SJSA1 (cell line): ENCODE data around the gene SESN1. TPM values are rescaled to one million over a fixed set of nuclear protein-coding genes. Genes with fewer than 3 reads are reported as not detected.

Source experiments
- DNase-seq, 2 experiments: peaks; one replicate each; pipeline ENCODE4 v3.0.0-alpha.2; 2015 to 2020; ENCODE audit warnings: low spot score in 2 of 2, low read depth in 1 of 2
- H3K27ac ChIP-seq: fragments of 250-450 bp; sonication (Bioruptor Pico); 2 replicates; pipeline ENCODE4 v1.5.1; 2020; ENCODE audit warnings: mild to moderate bottlenecking, moderate library complexity
- H3K27me3 ChIP-seq: fragments of 250-450 bp; sonication (Bioruptor Pico); replicated peaks from 2 replicates; pipeline ENCODE4 v1.5.1; 2020; ENCODE audit warnings: mild to moderate bottlenecking, moderate library complexity
- H3K36me3 ChIP-seq: fragments of 250-450 bp; sonication (Bioruptor Pico); 2 replicates; pipeline ENCODE4 v1.5.1; 2020; ENCODE audit warnings: mild to moderate bottlenecking
- H3K4me1 ChIP-seq: fragments of 250-450 bp; sonication (Bioruptor Pico); replicated peaks from 2 replicates; pipeline ENCODE4 v1.6.1; 2021; ENCODE audit warnings: mild to moderate bottlenecking
- H3K4me3 ChIP-seq: fragments of 250-450 bp; sonication (Bioruptor Pico); 2 replicates; pipeline ENCODE4 v1.5.1; 2020; ENCODE audit warnings: mild to moderate bottlenecking
- H3K9me3 ChIP-seq: fragments of 250-450 bp; sonication (Bioruptor Pico); replicated peaks from 2 replicates; pipeline ENCODE4 v1.5.1; 2020; ENCODE audit warnings: mild to moderate bottlenecking
- total RNA-seq: library from RNA; depleted of rRNA; stranded (reverse); fragments of >200 nt; shearing (Covaris generic); gene quantifications from 2 replicates; pipeline ENCODE4 v1.2.3, GENCODE V29; 2014

Gene SESN1
- total RNA-seq, 1 experiment from 2014 or later: 15.8 TPM

DNA sequence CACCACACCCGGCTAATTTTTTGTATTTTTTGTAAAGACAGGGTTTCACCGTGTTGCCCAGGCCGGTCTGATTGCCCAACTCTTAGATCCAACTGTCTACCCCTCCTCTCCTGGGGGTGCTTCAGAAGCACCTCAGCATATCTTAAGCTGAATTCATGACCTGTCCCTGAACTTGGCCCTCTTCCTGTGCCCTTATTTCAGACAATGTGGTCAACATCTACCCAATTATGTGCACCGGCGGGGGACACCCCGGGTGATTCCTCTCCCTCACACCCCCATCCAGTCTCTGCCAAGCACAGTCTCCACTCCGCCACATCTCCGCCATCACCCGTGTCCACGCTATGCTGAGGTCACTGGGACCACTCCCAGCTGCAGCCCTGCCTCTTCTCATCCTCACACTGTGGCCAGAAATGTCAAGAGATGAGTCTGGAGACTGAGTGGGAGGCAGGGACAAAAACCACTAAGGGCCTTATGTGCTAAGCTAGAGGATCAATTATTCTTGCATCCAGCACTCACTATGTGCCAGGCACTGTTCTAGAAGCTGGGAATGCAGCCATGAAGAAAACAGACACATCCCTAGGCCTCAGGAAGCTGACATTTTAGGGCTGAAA is 134.6 kb downstream of the SESN1 start:
- DNase-seq: no peak
- no peaks in the 10 kb centered on the region for H3K27me3 ChIP-seq
- H3K4me1 ChIP-seq: peaks cover 9% of the 10 kb centered on the region; the same call in 1 of the 2 replicates
- no peaks in the 10 kb centered on the region for H3K36me3 ChIP-seq
- H3K27ac ChIP-seq: no peak overlapping the region
- no peaks in the 10 kb centered on the region for H3K9me3 ChIP-seq
- no peak overlapping the region for H3K4me3 ChIP-seq

- Histone ChIP-seq H3K9me3 (no peaks in the 10 kb centered on the region), H3K27me3 (no peaks in the 10 kb centered on the region), H3K36me3 (no peaks in the 10 kb centered on the region), H3K4me1 (peaks cover 9% of the 10 kb centered on the region; the same call in 1 of the 2 replicates), H3K4me3 (no peak overlapping the region), H3K27ac (no peak overlapping the region)
- no peak for DNase-seq
Measured at GRCh38 chr6:108958900-108959770, 135.5 kb downstream of the SESN1 start.

GRCh38 chr6:108957221-108957620 is 137.4 kb downstream of the SESN1 start:
- H3K4me3 ChIP-seq: no peak overlapping the region
- no peaks in the 10 kb centered on the region for H3K36me3 ChIP-seq
- no peaks in the 10 kb centered on the region for H3K9me3 ChIP-seq
- peaks cover 8% of the 10 kb centered on the region; the same call in 1 of the 2 replicates for H3K4me1 ChIP-seq
- no peak overlapping the region for H3K27ac ChIP-seq
- no peaks in the 10 kb centered on the region for H3K27me3 ChIP-seq
- DNase-seq: no peak

DNA sequence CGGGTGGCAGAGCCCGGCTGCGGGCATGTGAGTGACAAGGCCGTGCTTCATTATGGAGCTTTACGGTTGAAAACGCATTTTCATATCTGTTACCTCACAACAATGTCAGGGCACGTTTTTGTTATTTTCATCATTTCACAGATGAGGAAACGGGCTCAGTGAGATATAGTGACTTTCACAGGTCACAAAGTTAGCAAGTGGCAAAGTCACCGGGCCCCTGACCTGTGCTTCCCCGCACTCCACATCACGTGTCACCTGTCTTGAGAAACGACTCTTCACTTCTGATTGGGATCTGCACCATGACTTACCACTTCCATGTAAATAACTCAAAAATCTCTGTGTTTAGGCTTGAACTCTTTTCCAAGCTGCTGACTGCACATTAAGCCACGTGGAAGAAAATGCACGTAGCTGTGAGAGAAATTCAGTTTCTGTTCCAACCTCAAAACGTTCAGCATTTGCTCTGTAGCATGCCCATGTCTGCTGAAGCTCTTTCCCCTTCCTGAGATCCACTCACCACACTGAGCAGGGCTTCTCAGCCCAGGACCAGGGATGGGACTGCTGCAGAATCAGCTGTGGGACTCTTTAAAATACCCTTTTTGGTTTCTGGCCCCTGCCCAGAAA is 139.2 kb downstream of the SESN1 start:
- no peaks in the 10 kb centered on the region for H3K27me3 ChIP-seq
- H3K9me3 ChIP-seq: no peaks in the 10 kb centered on the region
- no peaks in the 10 kb centered on the region for H3K36me3 ChIP-seq

DNA sequence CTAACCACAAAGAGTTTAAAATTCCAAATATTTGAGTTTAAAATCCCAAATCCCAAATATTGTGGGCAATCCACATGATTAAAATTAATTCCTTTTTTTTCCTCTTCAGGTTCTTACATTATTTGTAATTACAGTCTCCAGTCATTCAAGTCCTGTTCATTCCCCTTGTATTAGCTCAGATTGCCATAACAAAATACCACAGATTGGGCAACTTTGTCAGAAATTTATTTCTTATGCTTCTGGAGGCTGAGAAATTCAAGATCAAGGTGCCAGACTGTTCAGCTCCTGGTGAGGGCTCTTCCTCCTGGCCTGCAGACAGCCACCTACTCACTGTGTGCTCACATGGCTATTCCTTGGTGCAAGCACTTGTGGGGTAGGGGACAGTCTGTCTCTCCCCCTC is 141.0 kb downstream of the SESN1 start:
- no peaks in the 10 kb centered on the region for H3K4me1 ChIP-seq
- no peaks in the 10 kb centered on the region for H3K9me3 ChIP-seq
- no peak overlapping the region for H3K27ac ChIP-seq
- no peaks in the 10 kb centered on the region for H3K36me3 ChIP-seq
- DNase-seq: no peak
- H3K4me3 ChIP-seq: no peak overlapping the region
- no peaks in the 10 kb centered on the region for H3K27me3 ChIP-seq

More for the DNA sequence above, 139.2 kb downstream of the SESN1 start:
- Histone ChIP-seq H3K4me1 (no peaks in the 10 kb centered on the region), H3K27ac (no peak overlapping the region), H3K4me3 (no peak overlapping the region)
- no peak for DNase-seq

GRCh38 chr6:108952776-108953486 is 141.7 kb downstream of the SESN1 start:
- DNase-seq: no peak
- Histone ChIP-seq H3K27ac (no peak overlapping the region), H3K4me1 (no peaks in the 10 kb centered on the region), H3K27me3 (no peaks in the 10 kb centered on the region), H3K9me3 (no peaks in the 10 kb centered on the region), H3K4me3 (no peak overlapping the region), H3K36me3 (no peaks in the 10 kb centered on the region)

DNA sequence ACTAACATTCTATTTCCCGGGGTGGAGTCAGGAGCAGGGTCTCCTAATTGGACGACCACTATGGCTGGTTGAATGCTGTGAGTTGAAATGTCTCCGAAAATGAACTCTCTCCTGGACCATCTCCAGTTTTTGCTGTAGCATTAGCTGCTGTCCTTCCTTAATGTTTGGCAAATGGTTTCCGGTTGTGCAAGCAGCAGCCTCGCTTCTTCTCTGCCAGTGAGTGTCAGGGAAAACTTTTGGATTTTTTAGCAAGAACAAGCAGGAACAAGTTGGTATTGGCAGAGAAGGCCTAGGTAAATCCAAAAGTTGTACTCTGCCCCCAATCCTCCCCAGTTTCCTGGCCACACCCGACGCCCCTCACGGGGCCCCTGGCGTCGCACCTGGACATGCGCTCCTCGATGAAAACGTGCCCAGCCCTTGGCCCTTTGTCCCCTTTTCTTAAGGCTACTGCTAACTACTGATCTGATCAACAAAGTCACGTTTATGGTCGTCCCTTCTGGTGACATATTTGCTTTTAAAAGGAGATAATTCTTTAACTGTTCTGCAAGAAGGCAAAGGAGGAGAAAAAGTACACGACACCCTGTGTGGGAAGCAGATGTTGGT is 143.2 kb downstream of the SESN1 start:
- Histone ChIP-seq H3K36me3 (no peaks in the 10 kb centered on the region), H3K9me3 (no peaks in the 10 kb centered on the region), H3K27me3 (no peaks in the 10 kb centered on the region), H3K27ac (no peak overlapping the region), H3K4me1 (peaks cover 4% of the 10 kb centered on the region), H3K4me3 (no peak overlapping the region)
- DNase-seq: no peak

GRCh38 chr6:108948181-108948661 is 146.4 kb downstream of the SESN1 start:
- no peak for DNase-seq
- Histone ChIP-seq H3K27ac (no peak overlapping the region), H3K36me3 (no peaks in the 10 kb centered on the region), H3K9me3 (no peaks in the 10 kb centered on the region), H3K27me3 (no peaks in the 10 kb centered on the region), H3K4me1 (peaks cover 5% of the 10 kb centered on the region), H3K4me3 (no peak overlapping the region)

DNA sequence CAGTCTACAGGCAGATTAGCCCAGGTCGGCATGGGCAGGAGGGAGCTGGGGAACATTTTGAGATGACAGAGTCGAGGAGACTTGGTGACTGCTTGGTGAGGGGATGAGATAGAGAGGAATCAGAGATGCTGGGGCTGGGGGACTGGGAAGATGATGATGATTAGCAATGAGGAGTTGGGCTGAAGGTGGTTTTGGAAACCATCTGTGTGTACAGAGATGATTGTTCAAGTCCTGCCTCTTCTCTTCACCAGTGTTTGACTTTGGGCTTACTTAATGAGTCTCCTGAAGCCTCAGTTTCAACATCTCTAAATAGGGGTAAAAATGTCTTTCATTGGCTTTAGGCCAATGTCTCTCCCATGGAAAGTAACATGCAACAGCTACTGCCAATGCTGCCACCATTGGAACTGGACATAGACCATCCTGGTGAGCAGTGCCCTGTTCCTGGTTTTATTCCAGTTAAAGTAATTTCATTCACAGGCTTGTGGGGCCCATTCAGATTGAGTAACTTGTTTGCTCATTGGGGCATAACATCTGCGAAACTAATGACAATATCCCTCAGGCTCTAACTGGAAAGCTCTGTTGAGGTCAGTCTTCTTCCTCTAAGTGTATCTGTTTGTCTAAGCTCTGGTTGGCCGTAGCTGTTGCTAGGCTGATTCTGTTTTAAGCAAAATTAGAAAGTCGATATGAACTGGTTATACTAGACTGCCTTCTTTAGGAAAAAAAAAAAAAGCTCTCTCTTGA is 147.4 kb downstream of the SESN1 start:
- Histone ChIP-seq H3K4me1 (peaks cover 5% of the 10 kb centered on the region), H3K36me3 (no peaks in the 10 kb centered on the region), H3K27me3 (no peaks in the 10 kb centered on the region), H3K27ac (no peak overlapping the region), H3K9me3 (no peaks in the 10 kb centered on the region), H3K4me3 (no peak overlapping the region)
- no peak for DNase-seq

GRCh38 chr6:108946695-108947094 is 148.0 kb downstream of the SESN1 start:
- H3K27me3 ChIP-seq: no peaks in the 10 kb centered on the region
- H3K36me3 ChIP-seq: no peaks in the 10 kb centered on the region
- no peak for DNase-seq
- H3K4me1 ChIP-seq: peaks cover 5% of the 10 kb centered on the region
- H3K9me3 ChIP-seq: no peaks in the 10 kb centered on the region
- H3K27ac ChIP-seq: no peak overlapping the region
- no peak overlapping the region for H3K4me3 ChIP-seq

DNA sequence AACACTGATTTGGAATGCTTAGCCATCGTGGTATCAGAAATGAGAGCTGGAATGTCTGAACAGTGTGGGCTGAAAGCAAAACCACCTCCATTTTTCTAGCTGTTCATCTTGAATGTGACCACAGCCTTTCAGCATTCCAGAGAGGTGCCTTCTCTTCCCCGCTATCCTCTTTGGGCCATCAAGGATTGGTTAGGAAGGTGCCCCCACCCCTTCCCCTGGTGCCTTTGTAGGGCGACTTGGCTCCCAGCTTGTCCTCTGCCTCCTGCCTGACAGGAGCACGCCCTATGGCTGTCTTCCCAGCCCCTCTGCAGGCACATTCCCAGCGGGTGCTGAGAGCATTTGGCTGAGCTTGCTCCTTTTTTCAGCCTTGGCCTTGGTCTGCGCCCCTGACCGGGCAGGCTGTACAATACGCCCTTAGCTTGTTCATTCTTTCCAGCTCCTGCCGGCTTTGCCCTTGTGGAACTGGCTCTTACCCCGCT is 148.9 kb downstream of the SESN1 start:
- Histone ChIP-seq H3K9me3 (no peaks in the 10 kb centered on the region), H3K4me3 (no peak overlapping the region), H3K27ac (no peak overlapping the region), H3K36me3 (no peaks in the 10 kb centered on the region), H3K27me3 (no peaks in the 10 kb centered on the region), H3K4me1 (peaks cover 5% of the 10 kb centered on the region)
- DNase-seq: no peak

DNA sequence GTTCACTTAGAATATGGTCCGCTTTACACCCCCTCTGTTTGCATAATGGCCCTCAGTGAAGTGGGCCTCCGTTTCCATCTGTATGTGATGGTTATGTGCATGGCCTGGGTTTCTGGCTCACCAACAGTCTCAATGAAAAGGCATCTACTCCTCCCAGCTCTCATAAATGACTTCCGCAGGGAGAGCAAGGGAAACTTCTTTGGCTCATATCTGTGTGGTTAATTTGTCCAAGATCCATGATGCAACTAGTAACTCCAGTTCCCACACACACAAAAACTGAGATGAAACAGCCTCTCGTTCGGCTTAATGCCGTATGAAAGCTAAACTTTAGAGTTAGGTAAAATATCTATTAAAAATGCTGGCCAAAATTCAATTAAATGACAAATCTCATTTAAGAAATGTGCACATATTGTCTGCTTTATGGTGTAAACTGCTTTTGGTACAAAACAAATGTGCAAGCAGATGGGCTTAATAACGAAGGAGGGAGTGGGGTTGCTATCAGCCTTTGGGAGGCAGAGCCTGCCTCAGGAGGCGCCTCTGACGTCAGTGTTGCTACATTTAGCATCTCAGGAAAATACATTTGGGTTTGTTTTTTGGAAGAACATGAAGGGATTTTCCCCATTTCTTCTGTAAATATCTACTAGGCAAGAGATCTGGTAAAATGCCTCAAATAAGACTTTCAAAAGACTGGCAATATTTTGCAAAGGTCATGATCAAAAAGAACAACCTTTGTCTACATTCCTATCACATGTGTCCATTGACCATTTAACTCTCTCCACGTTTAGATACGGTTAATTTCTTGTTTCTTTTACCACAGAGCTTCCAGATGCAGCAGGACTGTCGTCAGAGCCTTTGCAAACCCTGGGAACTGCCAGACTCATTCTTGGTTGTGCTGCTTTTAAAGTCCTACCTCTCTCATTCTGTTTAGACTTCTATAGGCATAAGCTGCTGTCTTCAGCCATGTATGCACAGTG is 149.7 kb downstream of the SESN1 start:
- Histone ChIP-seq H3K36me3 (no peaks in the 10 kb centered on the region), H3K4me3 (no peak overlapping the region), H3K27me3 (no peaks in the 10 kb centered on the region), H3K9me3 (no peaks in the 10 kb centered on the region), H3K27ac (no peak overlapping the region), H3K4me1 (peaks cover 5% of the 10 kb centered on the region)
- no peak for DNase-seq
